ENCODE measurements around the gene EPHA2. TPM values are rescaled to one million over a fixed set of nuclear protein-coding genes. Genes with fewer than 3 reads are reported as not detected.
"Not testable (repeated sequence)": the region's sequence is repeated elsewhere in the genome, so short reads cannot be mapped to it uniquely, and the experiment has no call there.

EPHA2 gene
- total RNA-seq, 1 donor from 2014 or later, result 42.7 TPM

DNA sequence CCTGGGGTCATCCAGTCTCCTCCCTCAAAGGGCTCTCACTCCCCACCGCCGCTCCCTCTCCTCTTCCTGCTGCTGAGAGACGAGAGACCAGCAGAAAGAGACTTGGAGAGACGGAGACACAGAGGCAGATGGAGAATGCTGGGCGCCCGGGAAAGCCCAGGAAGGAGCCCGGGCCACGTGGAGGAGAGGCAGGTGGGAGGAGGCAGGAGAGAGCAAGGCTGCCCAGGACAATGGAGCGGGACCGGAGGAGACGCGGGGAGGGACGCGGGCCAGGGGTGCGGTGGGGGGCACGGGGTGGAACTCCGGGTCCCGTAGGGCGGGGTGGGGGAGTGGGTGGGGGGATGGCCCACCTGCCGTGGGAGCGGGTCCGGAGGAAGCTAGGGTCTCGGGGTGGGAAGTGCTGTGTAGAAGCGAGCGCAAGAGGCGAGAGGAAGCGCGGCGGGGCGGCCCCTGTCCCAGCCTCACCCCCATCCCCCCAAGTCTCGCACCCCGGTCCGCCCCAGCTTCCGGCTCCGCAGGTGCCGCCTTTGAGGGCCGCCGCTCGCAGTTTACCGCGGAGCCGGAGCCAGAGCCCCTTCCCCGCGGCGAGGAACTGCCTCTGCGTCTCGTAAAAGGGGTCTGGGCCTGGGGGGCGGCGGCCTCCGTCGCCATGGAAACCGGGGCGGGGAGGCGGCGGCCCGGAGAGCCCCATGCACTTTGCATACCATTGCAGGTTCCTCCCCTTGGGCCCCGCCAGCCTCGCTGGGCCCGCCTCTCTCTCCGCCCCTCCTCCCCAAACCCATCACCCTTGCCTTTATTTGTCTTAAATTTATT is 11.7 kb upstream of the EPHA2 start:
- DNase-seq (ENCODE audit: low spot score in 2 of 2), result no peak
- Histone ChIP-seq H3K4me3 (peak overlapping the region; percentile 48 to 66), H3K27me3 (no peaks in the 10 kb centered on the region), H3K9me3 (no peaks in the 10 kb centered on the region), H3K4me1 (peaks cover 0 to 7% of the 10 kb centered on the region in 2 donors), H3K36me3 (no peaks in the 10 kb centered on the region), H3K27ac (no peak overlapping the region)
- intact Hi-C loops (cut with DNase I), result no loop called here
- TF ChIP-seq CTCF (IDR thresholded peaks at IDR 0.05), result no peak

- TF ChIP-seq CTCF (IDR thresholded peaks at IDR 0.05), result no peak
- no peaks in the 10 kb centered on the region for H3K27me3 ChIP-seq
- H3K9me3 ChIP-seq, result no peaks in the 10 kb centered on the region
- no peak overlapping the region for H3K4me3 ChIP-seq
- no peak overlapping the region for H3K27ac ChIP-seq
- intact Hi-C loops (cut with DNase I), result no loop called here
- no peaks in the 10 kb centered on the region for H3K36me3 ChIP-seq
- no peak for DNase-seq (ENCODE audit: low spot score in 2 of 2)
- peaks cover 0 to 7% of the 10 kb centered on the region in 2 donors for H3K4me1 ChIP-seq
Observed at GRCh38 chr1:16166117-16166516, 10.2 kb upstream of the EPHA2 start.

DNA sequence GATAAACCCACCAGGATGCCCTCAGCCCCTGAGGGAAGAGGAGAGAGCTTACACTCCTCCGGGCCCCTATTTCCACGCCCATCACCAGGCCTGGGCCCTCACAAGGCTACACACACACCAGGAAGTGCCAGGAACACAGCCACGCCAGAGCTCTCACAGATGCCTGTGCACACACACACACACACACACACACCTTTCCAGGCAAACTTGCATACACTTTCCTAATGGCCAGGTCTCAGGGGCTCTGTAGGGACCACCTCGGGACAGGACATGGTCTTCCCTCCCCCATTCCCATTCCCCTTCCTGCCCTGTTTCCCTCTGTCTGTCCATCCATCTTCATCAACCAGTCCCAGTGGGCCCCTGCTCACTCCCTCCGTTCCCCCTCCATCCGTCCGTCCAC is 9.7 kb upstream of the EPHA2 start:
- Histone ChIP-seq H3K36me3 (no peaks in the 10 kb centered on the region), H3K27ac (no peak overlapping the region), H3K27me3 (no peaks in the 10 kb centered on the region), H3K4me3 (no peak overlapping the region), H3K9me3 (no peaks in the 10 kb centered on the region), H3K4me1 (peaks cover 0 to 7% of the 10 kb centered on the region in 2 donors)
- TF ChIP-seq CTCF (IDR thresholded peaks at IDR 0.05), result no peak
- no peak for DNase-seq (ENCODE audit: low spot score in 2 of 2)
- intact Hi-C loops (cut with DNase I), result no loop called here

DNA sequence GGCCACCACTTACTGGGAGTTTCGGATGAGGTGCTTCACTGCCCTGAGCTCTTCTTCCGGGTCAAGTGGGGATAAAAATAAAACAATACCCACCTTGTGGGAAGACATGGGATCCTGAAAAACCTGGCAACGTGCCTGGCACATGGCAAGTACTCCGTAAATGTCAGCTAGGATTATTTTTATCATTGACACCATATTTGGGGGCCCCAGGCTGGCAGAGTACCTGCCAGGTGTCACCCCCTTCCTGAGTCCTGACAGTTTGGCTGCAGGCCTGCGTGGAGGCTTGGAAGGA is 9.2 kb upstream of the EPHA2 start:
- Histone ChIP-seq H3K4me3 (no peak overlapping the region), H3K4me1 (peaks cover 0 to 7% of the 10 kb centered on the region in 2 donors), H3K9me3 (no peaks in the 10 kb centered on the region), H3K27me3 (no peaks in the 10 kb centered on the region), H3K36me3 (no peaks in the 10 kb centered on the region), H3K27ac (no peak overlapping the region)
- intact Hi-C loops (cut with DNase I), result no loop called here
- DNase-seq (ENCODE audit: low spot score in 2 of 2), result no peak
- no peak for TF ChIP-seq CTCF (IDR thresholded peaks at IDR 0.05)

GRCh38 chr1:16164213-16165072 is 8.6 kb upstream of the EPHA2 start:
- Histone ChIP-seq H3K27me3 (no peaks in the 10 kb centered on the region), H3K36me3 (no peaks in the 10 kb centered on the region), H3K4me1 (peaks cover 0 to 7% of the 10 kb centered on the region in 2 donors), H3K9me3 (no peaks in the 10 kb centered on the region), H3K4me3 (no peak overlapping the region), H3K27ac (no peak overlapping the region)
- DNase-seq (ENCODE audit: low spot score in 2 of 2), result no peak
- intact Hi-C loops (cut with DNase I), result no loop called here
- no peak for TF ChIP-seq CTCF (IDR thresholded peaks at IDR 0.05)

DNA sequence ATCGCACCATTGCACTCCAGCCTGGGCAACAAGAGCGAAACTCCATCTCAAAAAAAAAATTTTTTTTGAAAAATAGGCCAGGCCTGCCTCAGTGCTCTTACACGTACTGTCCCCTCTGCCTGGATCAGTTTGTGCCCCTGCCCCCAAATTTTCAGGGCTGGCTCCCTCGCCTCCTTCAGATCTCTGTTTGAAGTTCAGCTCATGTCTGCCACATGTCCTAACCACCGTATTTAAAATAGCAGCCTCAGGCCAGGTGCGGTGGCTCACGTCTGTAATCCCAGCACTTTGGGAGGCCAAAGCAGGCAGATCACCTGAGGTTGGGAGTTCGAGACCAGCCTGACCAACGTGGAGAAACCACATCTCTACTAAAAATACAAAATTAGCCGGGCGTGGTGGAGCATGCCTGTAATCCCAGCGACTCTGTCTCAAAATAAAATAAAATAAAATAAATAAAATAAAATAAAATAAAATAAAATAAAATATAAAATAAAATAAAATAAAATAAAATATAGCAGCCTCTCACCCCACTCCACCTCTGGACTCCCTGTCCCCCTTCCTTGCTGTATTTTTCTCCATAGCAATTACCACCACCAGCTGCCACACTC is 7.8 kb upstream of the EPHA2 start:
- H3K4me3 ChIP-seq; H3K27ac ChIP-seq; intact Hi-C loops (cut with DNase I); H3K27me3 ChIP-seq; H3K36me3 ChIP-seq; DNase-seq (ENCODE audit: low spot score in 2 of 2); H3K9me3 ChIP-seq; H3K4me1 ChIP-seq: not testable (repeated sequence)
